BE2C (cell line): ENCODE measurements around the gene EPB41L4A.

Experiments used
- DNase-seq: peaks from one replicate; pipeline ENCODE4 v3.0.0-alpha.2; 2020
- H3K27me3 ChIP-seq: fragments of 250-450 bp; sonication (Bioruptor Pico); 2 replicates; pipeline ENCODE4 v1.5.1; 2020; ENCODE audit warnings: mild to moderate bottlenecking
- H3K36me3 ChIP-seq: fragments of 250-450 bp; sonication (Bioruptor Pico); 2 replicates; pipeline ENCODE4 v1.5.1; 2020; ENCODE audit warnings: mild to moderate bottlenecking
- H3K4me1 ChIP-seq: fragments of 250-450 bp; sonication (Bioruptor Pico); 2 replicates; pipeline ENCODE4 v1.5.1; 2020
- H3K4me3 ChIP-seq: 2 replicates; pipeline ENCODE4 v1.5.1; 2011; ENCODE audit warnings: low read depth, low read length
- H3K9me3 ChIP-seq: fragments of 250-450 bp; sonication (Bioruptor Pico); 2 replicates; pipeline ENCODE4 v1.5.1; 2020
- CTCF ChIP-seq: IDR thresholded peaks from 2 replicates; pipeline ENCODE4 v1.5.1; 2012; ENCODE audit warnings: mild to moderate bottlenecking, low read depth, low read length

The EPB41L4A gene

GRCh38 chr5:112159435-112159834, 259.6 kb downstream of the EPB41L4A start:
- Histone ChIP-seq H3K27me3 (no peaks in the 10 kb centered on the region), H3K9me3 (no peaks in the 10 kb centered on the region), H3K36me3 (peaks cover 34% of the 10 kb centered on the region), H3K4me3 (no peak overlapping the region), H3K4me1 (no peaks in the 10 kb centered on the region; the same call in 1 of the 2 replicates)
- DNase-seq, result no peak
- TF ChIP-seq CTCF, result no peak

- Histone ChIP-seq H3K9me3 (no peaks in the 10 kb centered on the region), H3K4me3 (no peak overlapping the region), H3K27me3 (no peaks in the 10 kb centered on the region), H3K36me3 (peaks cover 2% of the 10 kb centered on the region), H3K4me1 (no peaks in the 10 kb centered on the region)
- no peak for DNase-seq
- no peak for TF ChIP-seq CTCF
Measured at GRCh38 chr5:112156211-112156610, 262.9 kb downstream of the EPB41L4A start.

- H3K36me3 ChIP-seq, result no peaks in the 10 kb centered on the region
- no peak for TF ChIP-seq CTCF
- no peak overlapping the region for H3K4me3 ChIP-seq
- no peaks in the 10 kb centered on the region for H3K27me3 ChIP-seq
- no peak for DNase-seq
- no peaks in the 10 kb centered on the region for H3K9me3 ChIP-seq
- no peaks in the 10 kb centered on the region for H3K4me1 ChIP-seq
Measured at GRCh38 chr5:112154940-112155686, 264.0 kb downstream of the EPB41L4A start.

GRCh38 chr5:112149727-112150126, 269.4 kb downstream of the EPB41L4A start:
- no peak for DNase-seq
- H3K27me3 ChIP-seq, result no peaks in the 10 kb centered on the region

GRCh38 chr5:112146323-112147226, 272.5 kb downstream of the EPB41L4A start:
- H3K4me3 ChIP-seq, result no peak overlapping the region
- no peaks in the 10 kb centered on the region for H3K36me3 ChIP-seq
- no peaks in the 10 kb centered on the region for H3K4me1 ChIP-seq
- H3K27me3 ChIP-seq, result no peaks in the 10 kb centered on the region
- TF ChIP-seq CTCF, result peak; percentile 83
- DNase-seq, result peak; percentile 60
- H3K9me3 ChIP-seq, result no peaks in the 10 kb centered on the region

More at GRCh38 chr5:112149727-112150126, 269.4 kb downstream of the EPB41L4A start:
- Histone ChIP-seq H3K9me3 (no peaks in the 10 kb centered on the region), H3K4me1 (no peaks in the 10 kb centered on the region), H3K4me3 (no peak overlapping the region), H3K36me3 (no peaks in the 10 kb centered on the region)
- no peak for TF ChIP-seq CTCF

- Histone ChIP-seq H3K27me3 (no peaks in the 10 kb centered on the region), H3K4me3 (no peak overlapping the region), H3K9me3 (no peaks in the 10 kb centered on the region), H3K36me3 (no peaks in the 10 kb centered on the region), H3K4me1 (no peaks in the 10 kb centered on the region)
- no peak for DNase-seq
- TF ChIP-seq CTCF, result no peak
Measured at GRCh38 chr5:112143690-112144089, 275.4 kb downstream of the EPB41L4A start.
